Upper lobe of left lung (tissue), 6 donors: Measurements from ENCODE around the gene COL2A1. TPM values are rescaled to one million over a fixed set of nuclear protein-coding genes. Genes with fewer than 3 reads are reported as not detected.

Experiments
- ATAC-seq, 2 donors: fragments of 200-7000 bp; cut with Tn5 transposase; one replicate each; pipeline ENCODE4 v1.9.1; 2022; ENCODE audit warnings: mild to moderate bottlenecking in 2 of 2, moderate library complexity in 2 of 2; ENCODE audit not compliant: low FRiP score in 2 of 2
- DNase-seq, 2 donors: peaks; one replicate each; pipeline ENCODE4 v3.0.0-alpha.2; 2019 to 2020
- H3K27ac ChIP-seq, 4 donors: fragments of 200-600 bp; sonication (generic); one replicate each; pipeline ENCODE4 v1.5.1; 2016 to 2019
- H3K27me3 ChIP-seq, 4 donors: fragments of 200-600 bp; sonication (generic); one replicate each; pipeline ENCODE4 v1.5.1; 2017 to 2019
- H3K36me3 ChIP-seq, 4 donors: fragments of 200-600 bp; sonication (generic); one replicate each; pipeline ENCODE4 v1.5.1; 2016 to 2019
- H3K4me1 ChIP-seq, 4 donors: fragments of 200-600 bp; sonication (generic); one replicate each; pipeline ENCODE4 v1.5.1; 2018 to 2019
- H3K4me3 ChIP-seq, 4 donors: fragments of 200-600 bp; sonication (generic); one replicate each; pipeline ENCODE4 v1.5.1; 2017 to 2019; ENCODE audit warnings: mild to moderate bottlenecking in 2 of 4, moderate library complexity in 1 of 4
- H3K9me3 ChIP-seq, 4 donors: fragments of 200-600 bp; sonication (generic); one replicate each; pipeline ENCODE4 v1.5.1; 2018 to 2019
- EP300 ChIP-seq, 4 donors: sonication (generic); formaldehyde crosslinking; IDR thresholded peaks; one replicate each; pipeline ENCODE4 v1.5.1; 2017; ENCODE audit warnings: antibody characterized with exemption in 4 of 4, control low read depth in 2 of 4
- POLR2A ChIP-seq, 4 donors: fragments of 450-650 bp; IDR thresholded peaks; one replicate each; pipeline ENCODE4 v1.5.1; 2016 to 2017; ENCODE audit warnings: antibody characterized with exemption in 4 of 4, mild to moderate bottlenecking in 2 of 4
- POLR2AphosphoS5 ChIP-seq, 2 donors: sonication (generic); formaldehyde crosslinking; IDR thresholded peaks; one replicate each; pipeline ENCODE4 v1.5.1; 2017; ENCODE audit warnings: antibody characterized with exemption in 2 of 2
- WGBS, 2 donors: methylation state at CpG; one replicate each; pipeline ENCODE4 v1.1.5; 2017 to 2018; 5-methylcytosine and 5-hydroxymethylcytosine counted together
- total RNA-seq, 6 donors: library from RNA; depleted of rRNA in 4 of 6; stranded (reverse); fragments of >200 nt in 4 of 6; gene quantifications; one replicate each; pipeline versions ENCODE4 v1.1.0 to v1.2.1, GENCODE V29; 2016 to 2021
- TF ChIP-seq, protein P1 (sequence below), 6 experiments: fragments of 450-650 bp in 4 of 6; fragments of 200-600 bp in 2 of 6; sonication (generic) in 2 of 6; IDR thresholded peaks; one replicate each; pipeline ENCODE4 v1.5.1; 2016 to 2019; ENCODE audit warnings: antibody characterized with exemption in 6 of 6
- donor health status: DM: no; HTN: no; CAD: no; lungs with moderate emphysema.
- donor health status: DM: no; HTN: yes; CAD: no; lungs with severe emphysema.

The COL2A1 gene
- total RNA-seq, 6 donors from 2014 or later: 0.34 TPM; not detected in 5

DNA sequence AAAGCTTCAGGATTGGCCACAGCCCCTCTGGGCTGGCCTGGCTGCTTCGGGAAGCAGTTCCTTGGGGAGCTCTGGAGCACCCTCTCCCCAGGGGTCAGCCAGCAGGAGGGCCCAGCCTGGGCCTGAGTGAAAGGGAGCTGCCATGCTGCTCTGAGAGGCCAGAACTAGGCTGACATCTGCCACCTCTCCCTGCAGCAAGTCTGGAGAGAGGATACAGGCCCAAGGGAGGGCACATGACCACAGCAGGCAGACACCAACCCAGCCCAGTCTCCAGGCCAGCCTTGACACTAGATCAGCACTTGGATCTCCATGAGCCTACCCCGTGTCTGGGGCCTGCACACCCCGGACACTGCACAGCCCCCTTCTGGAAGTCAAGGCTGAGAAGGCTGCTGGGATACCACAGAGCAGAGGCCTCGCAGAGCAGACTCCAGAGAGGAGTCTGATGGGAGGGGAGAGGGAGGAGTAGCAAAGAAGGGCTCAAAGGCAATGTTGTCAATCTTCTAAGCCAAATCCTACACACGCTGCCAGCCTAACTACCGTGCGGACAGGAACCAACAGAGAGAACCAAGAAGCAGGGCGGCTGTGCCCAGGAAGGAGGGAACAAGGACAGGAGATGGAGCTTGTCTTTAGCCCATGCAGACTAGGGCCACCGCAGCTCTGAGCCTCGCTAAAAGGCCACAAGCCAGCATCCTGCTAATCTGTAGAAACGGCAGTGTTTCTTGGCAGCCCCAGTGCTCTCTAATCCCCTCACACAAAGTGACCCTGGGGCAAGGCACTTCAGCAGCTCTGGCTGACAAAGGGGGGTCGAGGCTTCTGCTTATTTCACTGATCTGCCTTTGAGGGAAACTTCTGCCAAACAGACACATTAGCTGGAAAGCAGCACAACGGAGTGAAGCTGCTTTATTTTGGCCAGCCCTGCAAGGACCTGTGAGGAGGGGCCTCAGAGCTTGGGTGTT lies 12.9 kb downstream of the COL2A1 start:
- Histone ChIP-seq H3K4me3 (no peak overlapping the region), H3K27ac (no peak overlapping the region), H3K36me3 (no peaks in the 10 kb centered on the region), H3K9me3 (no peaks in the 10 kb centered on the region), H3K4me1 (peaks cover 0 to 9% (median 2%) of the 10 kb centered on the region in 4 donors), H3K27me3 (no peaks in the 10 kb centered on the region)
- TF ChIP-seq POLR2A (IDR thresholded peaks at IDR 0.05): no peak
- TF ChIP-seq, protein P1, sequence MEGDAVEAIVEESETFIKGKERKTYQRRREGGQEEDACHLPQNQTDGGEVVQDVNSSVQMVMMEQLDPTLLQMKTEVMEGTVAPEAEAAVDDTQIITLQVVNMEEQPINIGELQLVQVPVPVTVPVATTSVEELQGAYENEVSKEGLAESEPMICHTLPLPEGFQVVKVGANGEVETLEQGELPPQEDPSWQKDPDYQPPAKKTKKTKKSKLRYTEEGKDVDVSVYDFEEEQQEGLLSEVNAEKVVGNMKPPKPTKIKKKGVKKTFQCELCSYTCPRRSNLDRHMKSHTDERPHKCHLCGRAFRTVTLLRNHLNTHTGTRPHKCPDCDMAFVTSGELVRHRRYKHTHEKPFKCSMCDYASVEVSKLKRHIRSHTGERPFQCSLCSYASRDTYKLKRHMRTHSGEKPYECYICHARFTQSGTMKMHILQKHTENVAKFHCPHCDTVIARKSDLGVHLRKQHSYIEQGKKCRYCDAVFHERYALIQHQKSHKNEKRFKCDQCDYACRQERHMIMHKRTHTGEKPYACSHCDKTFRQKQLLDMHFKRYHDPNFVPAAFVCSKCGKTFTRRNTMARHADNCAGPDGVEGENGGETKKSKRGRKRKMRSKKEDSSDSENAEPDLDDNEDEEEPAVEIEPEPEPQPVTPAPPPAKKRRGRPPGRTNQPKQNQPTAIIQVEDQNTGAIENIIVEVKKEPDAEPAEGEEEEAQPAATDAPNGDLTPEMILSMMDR (IDR thresholded peaks at IDR 0.05): no peak
- TF ChIP-seq EP300 (IDR thresholded peaks at IDR 0.05): no peak
- TF ChIP-seq POLR2AphosphoS5 (IDR thresholded peaks at IDR 0.05): no peak
- ATAC-seq: no peak
- 82 to 85% methylated on average over 11 to 13 of the region's 13 CpGs for WGBS, 2 donors
- DNase-seq: no peak

DNA sequence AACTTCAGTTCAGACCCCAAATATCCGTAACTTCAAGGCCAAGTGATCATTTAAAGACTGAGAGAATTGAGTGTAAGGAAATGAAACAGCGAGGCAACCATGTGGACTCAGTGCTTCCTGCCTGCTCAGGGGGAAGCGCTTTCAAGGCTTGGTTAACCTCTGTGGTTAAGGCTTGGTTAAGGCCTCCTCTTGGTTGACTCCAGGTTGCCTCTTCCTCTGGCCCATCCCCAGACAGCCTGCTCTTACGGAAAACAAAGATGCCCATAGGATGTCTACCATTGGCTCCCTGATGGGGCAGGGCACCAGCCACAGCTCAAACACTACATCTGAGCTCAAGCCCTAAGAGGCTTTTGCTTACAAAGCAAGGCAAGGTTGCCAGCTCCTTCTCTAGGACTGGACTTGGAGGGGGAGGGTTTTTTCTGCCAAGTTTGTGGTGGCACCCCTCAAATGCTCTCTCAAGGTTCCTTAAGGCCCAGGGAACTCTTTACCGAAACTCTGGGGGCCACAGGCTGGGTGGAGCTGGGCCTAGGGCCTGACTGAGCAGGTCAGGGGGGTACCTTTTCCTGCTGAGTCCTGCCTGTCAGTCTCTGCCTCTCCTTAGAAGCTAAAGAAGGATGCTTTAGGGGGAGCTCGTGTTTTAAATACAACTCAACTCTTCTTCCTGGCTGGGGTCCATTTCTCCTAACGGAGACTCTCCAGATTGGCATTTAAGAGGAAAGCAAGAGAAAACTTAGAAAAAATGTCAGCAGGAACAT lies 13.7 kb downstream of the COL2A1 start:
- TF ChIP-seq, protein P1 (IDR thresholded peaks at IDR 0.05): no peak
- TF ChIP-seq POLR2AphosphoS5 (IDR thresholded peaks at IDR 0.05) (no peak), POLR2A (IDR thresholded peaks at IDR 0.05) (no peak), EP300 (IDR thresholded peaks at IDR 0.05) (no peak)
- Histone ChIP-seq H3K36me3 (no peaks in the 10 kb centered on the region), H3K27me3 (no peaks in the 10 kb centered on the region), H3K4me3 (no peak overlapping the region), H3K9me3 (no peaks in the 10 kb centered on the region), H3K27ac (no peak overlapping the region), H3K4me1 (no peaks in the 10 kb centered on the region)
- no peak for ATAC-seq
- 57 to 74% methylated on average over 6 to 7 of the region's 7 CpGs for WGBS, 2 donors
- no peak for DNase-seq

DNA sequence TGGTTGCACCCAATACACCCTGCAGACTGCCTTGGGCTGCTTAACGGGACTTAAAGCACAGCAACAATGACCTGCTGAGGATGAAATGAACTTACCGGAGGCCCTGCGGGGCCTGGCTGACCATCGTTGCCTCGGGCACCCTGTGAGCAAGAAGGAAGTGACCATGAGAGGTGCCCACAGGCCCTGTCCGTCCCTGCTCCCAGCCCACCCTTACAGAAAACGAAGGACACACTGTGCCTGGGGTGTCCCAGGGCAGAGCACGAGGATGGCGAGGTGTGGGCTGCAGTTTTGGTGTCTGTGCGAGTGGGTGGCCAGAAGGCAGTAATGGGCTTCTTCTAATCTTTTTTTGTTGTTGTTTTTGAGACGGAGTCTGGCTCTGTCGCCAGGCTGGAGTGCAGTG lies 14.6 kb downstream of the COL2A1 start:
- Histone ChIP-seq H3K27ac (no peak overlapping the region), H3K27me3 (no peaks in the 10 kb centered on the region), H3K4me3 (no peak overlapping the region), H3K4me1 (no peaks in the 10 kb centered on the region), H3K36me3 (no peaks in the 10 kb centered on the region), H3K9me3 (no peaks in the 10 kb centered on the region)
- ATAC-seq (no peak), DNase-seq (no peak)
- TF ChIP-seq EP300 (IDR thresholded peaks at IDR 0.05): no peak
- TF ChIP-seq, protein P1 (IDR thresholded peaks at IDR 0.05): no peak
- TF ChIP-seq POLR2AphosphoS5 (IDR thresholded peaks at IDR 0.05): no peak
- WGBS, 2 donors: 87 to 90% methylated on average over 12 of the region's 12 CpGs

DNA sequence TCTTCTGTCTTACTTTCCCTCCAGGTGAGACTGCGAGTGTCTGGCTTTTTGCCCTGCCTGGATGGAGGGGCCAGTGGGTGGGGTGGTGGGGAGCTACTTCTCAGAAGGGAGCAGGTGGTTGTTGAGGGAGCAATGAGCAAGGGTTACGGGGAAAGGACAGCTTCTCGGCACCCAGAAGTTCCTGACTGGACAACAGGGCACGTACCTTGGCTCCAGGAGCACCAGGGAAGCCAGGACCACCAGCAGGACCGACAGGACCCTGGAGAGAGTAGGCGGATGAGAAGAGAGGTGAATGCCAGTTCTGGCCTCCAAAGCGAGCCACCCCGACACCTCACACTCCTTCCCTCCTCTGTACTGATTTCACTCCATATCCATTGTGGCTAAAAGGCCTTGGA lies 15.3 kb downstream of the COL2A1 start:
- ATAC-seq (no peak), DNase-seq (no peak)
- Histone ChIP-seq H3K36me3 (no peaks in the 10 kb centered on the region), H3K27ac (no peak overlapping the region), H3K27me3 (no peaks in the 10 kb centered on the region), H3K4me1 (no peaks in the 10 kb centered on the region), H3K4me3 (no peak overlapping the region), H3K9me3 (no peaks in the 10 kb centered on the region)
- TF ChIP-seq POLR2AphosphoS5 (IDR thresholded peaks at IDR 0.05) (no peak), EP300 (IDR thresholded peaks at IDR 0.05) (no peak), POLR2A (IDR thresholded peaks at IDR 0.05) (no peak)
- TF ChIP-seq, protein P1 (IDR thresholded peaks at IDR 0.05): no peak
- WGBS, 2 donors: 89 to 93% methylated on average over 8 of the region's 8 CpGs
